Ectodermal cell (in vitro differentiated cells): ENCODE data around the gene JAZF1.

Source experiments
- H3K27ac ChIP-seq: 2 replicates; pipeline ENCODE4 v1.7.0; 2013; ENCODE audit warnings: mild to moderate bottlenecking, low read depth, low read length; ENCODE audit not compliant: insufficient read depth, poor library complexity, severe bottlenecking
- H3K27me3 ChIP-seq: 2 replicates; pipeline ENCODE4 v1.7.0; 2013; ENCODE audit warnings: mild to moderate bottlenecking, low read length; ENCODE audit not compliant: insufficient read depth, control insufficient read depth, poor library complexity, severe bottlenecking
- H3K36me3 ChIP-seq: one replicate; pipeline ENCODE4 v1.7.0; 2013; ENCODE audit warnings: low read length; ENCODE audit not compliant: control insufficient read depth, insufficient read depth
- H3K4me1 ChIP-seq: one replicate; pipeline ENCODE4 v1.7.0; 2013; ENCODE audit warnings: low read length; ENCODE audit not compliant: control insufficient read depth, insufficient read depth
- H3K4me3 ChIP-seq: 2 replicates; pipeline ENCODE4 v1.7.0; 2013; ENCODE audit warnings: low read depth, low read length, control low read depth; ENCODE audit not compliant: insufficient read depth
- H3K9me3 ChIP-seq: 2 replicates; pipeline ENCODE4 v1.7.0; 2013; ENCODE audit warnings: mild to moderate bottlenecking, low read length, moderate library complexity; ENCODE audit not compliant: control insufficient read depth
- WGBS, 2 experiments: methylation state at CpG; one replicate each; pipeline ENCODE4 v1.1.7; 2013; ENCODE audit warnings: missing lambda C conversion rate in 2 of 2; 5-methylcytosine and 5-hydroxymethylcytosine counted together

JAZF1 gene

DNA sequence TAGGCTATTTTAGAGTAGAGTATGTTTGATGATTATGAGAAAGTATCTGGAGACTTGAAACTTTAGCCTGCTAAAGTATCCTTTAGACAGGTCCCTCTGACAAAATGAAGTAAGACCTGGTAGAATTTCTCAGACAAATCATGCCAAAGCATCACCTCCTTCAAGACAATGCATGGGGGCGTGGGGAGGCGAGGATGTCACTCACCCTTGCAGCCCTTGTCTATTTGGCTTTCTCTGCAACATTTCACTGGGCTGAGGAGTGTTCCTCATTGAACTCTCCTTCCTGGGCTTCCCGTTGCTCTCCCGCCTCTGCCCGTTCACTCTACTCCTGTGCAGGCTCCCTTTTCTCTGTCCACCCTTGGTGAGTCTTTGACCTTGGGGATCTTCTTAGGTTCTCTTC lies 98.5 kb downstream of the JAZF1 start:
- H3K9me3 ChIP-seq, result no peaks in the 10 kb centered on the region
- H3K27ac ChIP-seq, result no peak overlapping the region
- no peaks in the 10 kb centered on the region for H3K36me3 ChIP-seq
- no peaks in the 10 kb centered on the region for H3K27me3 ChIP-seq
- WGBS, 2 experiments, result 91 to 92% methylated on average over 5 of the region's 5 CpGs
- no peak overlapping the region for H3K4me3 ChIP-seq
- H3K4me1 ChIP-seq, result no peaks in the 10 kb centered on the region

DNA sequence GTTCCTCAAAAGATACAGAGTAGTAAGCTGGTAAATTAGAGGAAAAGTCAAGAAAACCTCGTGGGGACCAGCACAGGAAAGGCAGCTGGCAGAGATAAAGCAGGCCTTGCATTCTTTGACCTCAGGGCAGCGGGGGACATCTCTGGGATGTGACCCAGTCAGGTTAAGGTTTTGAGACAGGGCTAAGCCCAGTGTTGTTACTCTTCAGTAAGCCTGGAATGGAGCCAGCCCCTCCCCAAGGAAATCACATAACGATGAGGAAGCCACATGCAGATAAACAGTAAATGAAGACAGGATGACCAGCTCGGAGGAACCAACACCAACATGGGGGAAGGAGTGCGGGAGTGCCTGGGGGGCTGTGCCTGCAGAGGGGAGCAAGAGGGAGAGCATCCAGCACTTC lies 99.6 kb downstream of the JAZF1 start:
- 79 to 80% methylated on average over 5 of the region's 5 CpGs for WGBS, 2 experiments
- Histone ChIP-seq H3K36me3 (no peaks in the 10 kb centered on the region), H3K4me1 (no peaks in the 10 kb centered on the region), H3K27me3 (no peaks in the 10 kb centered on the region), H3K4me3 (no peak overlapping the region), H3K9me3 (no peaks in the 10 kb centered on the region), H3K27ac (no peak overlapping the region)

DNA sequence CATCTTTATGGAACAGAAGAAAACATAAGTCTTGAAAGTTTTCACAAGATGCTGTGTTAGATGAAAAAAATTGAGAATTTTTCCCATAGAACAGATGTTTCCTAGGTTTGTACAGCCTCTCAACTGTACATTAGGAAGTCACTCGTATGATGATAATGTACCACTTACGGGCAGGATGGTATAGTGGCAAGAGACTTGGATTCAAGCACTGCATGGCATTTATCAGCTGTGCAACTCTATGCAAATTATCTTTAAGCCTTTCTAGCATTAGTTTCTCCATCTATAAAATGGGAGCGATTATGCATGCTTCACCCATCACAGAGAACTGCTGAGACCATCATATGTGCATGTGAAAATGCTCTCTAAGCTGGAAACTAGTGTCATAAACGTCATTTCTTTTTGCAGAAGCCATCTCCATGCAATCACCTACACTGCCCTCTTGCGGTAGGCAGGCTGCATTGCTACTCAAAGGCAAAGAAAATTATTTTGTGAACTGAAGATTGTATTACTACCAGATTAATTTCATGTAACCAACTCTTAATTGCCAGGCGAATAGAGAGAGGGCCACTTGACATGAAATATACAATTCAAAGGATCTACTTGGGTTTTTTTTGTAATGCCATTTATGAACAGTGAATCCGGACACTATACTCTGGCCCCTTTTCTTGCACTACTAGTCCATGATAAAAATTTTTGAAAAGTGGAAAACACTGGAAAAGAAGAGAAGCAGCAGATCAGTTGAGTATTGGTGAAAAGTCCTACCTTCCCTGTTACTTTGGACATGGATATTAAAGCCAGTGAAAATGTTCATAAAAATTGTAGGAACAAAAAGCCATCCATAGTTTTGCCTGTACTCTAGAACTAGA lies 102.3 kb downstream of the JAZF1 start:
- Histone ChIP-seq H3K36me3 (no peaks in the 10 kb centered on the region), H3K9me3 (no peaks in the 10 kb centered on the region), H3K4me3 (no peak overlapping the region), H3K27ac (no peak overlapping the region), H3K27me3 (no peaks in the 10 kb centered on the region), H3K4me1 (no peaks in the 10 kb centered on the region)
- 41 to 46% methylated on average over 6 to 7 of the region's 7 CpGs for WGBS, 2 experiments

DNA sequence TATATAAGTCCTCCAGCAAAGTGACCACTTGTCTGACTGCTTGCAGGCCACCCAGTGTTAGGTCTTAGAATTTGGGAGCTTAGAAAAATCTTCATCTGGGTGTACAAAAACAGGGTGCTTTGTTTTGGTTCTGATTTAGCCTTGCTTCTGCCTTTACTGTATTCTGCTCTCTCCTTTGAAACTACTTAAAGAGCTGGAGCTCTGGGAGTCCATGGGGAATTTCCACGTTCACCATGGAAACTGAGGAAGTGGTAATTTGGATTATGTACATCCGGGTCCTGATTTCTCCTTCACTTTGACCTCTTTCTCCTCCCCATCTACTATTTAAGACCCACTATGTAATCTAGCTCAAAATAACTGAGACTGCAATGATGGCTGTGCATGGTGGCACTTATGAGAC lies 103.0 kb downstream of the JAZF1 start:
- no peaks in the 10 kb centered on the region for H3K27me3 ChIP-seq
- 85% methylated on average over 2 of the region's 2 CpGs; no CpG with 5 or more reads in 1 of the 2 experiments for WGBS, 2 experiments

DNA sequence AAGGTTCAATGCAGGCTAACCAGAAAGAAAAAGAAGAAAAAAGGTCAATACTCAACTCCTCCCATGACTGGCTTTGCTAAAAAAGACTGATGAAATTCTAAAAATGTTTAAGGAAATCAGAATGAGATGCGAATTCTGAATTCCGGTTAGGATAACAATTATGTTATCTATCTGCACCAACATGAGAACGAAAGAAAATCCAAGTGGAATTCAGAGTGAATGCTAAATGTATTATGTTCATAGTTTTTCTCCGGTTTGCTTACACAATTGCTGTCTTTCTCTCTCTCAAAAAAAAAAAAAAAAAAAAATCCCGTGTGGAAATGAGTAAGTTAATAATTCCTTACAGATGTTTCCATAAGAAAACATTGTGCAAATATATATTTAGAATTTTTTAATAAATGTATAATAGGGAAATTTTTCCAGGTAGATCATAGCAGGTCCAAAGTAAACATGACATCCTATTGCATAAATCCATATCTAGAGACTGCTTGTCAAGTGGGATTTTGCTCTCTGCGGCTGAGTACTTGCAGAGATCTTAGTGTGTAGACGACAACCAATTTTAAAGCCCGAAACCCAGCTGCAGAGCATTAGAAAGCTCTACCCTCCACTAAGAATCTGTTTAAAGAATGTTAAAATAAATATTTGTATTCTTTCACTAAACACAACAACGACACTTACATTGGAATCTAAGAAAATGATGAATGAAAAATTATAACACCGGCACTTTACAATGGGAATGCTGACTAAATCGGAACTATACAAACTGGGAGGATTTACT lies 104.0 kb downstream of the JAZF1 start:
- Histone ChIP-seq H3K27me3 (no peaks in the 10 kb centered on the region), H3K27ac (no peak overlapping the region)

More for the DNA sequence above, 103.0 kb downstream of the JAZF1 start:
- Histone ChIP-seq H3K27ac (no peak overlapping the region), H3K4me3 (no peak overlapping the region), H3K4me1 (no peaks in the 10 kb centered on the region), H3K9me3 (no peaks in the 10 kb centered on the region), H3K36me3 (no peaks in the 10 kb centered on the region)

DNA sequence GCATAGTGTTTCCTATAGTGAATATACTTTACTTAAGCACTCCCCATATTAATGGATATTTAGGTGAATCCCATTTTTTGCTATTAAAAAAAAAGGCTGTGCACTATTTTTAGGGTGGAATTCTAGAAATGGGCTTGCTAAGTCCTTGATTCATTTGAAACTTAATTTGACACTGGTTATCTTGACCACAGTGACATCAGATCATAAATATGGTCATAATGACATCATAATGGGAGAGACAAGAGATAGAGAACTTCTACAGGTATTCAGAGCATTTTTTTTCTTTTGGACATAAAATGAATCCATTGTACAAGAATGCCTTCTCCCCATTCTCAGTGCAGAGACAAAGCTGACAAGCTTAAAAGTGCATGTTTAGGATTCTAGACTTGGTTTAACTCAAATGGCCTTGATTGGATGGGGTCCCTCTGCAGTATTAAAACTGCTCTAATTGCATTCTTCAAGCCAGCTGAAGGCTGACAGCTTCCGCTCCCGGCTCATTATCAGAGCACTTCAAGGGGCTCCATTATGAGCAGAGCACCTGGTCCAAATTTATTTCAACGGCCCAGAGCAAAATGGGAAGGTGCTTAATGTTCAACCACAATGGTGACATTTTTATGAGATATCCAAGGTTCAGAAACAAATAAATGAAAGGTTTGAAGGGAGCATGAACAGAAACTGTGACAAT lies 104.8 kb downstream of the JAZF1 start:
- Histone ChIP-seq H3K27me3 (no peaks in the 10 kb centered on the region), H3K9me3 (no peaks in the 10 kb centered on the region), H3K36me3 (no peaks in the 10 kb centered on the region), H3K27ac (no peak overlapping the region), H3K4me1 (no peaks in the 10 kb centered on the region), H3K4me3 (no peak overlapping the region)
- 94% methylated on average over 3 of the region's 3 CpGs for WGBS, 2 experiments

More for the DNA sequence above, 104.0 kb downstream of the JAZF1 start:
- H3K9me3 ChIP-seq, result no peaks in the 10 kb centered on the region
- no peaks in the 10 kb centered on the region for H3K36me3 ChIP-seq
- 96 to 98% methylated on average over 5 to 9 of the region's 11 CpGs for WGBS, 2 experiments
- no peaks in the 10 kb centered on the region for H3K4me1 ChIP-seq
- no peak overlapping the region for H3K4me3 ChIP-seq

DNA sequence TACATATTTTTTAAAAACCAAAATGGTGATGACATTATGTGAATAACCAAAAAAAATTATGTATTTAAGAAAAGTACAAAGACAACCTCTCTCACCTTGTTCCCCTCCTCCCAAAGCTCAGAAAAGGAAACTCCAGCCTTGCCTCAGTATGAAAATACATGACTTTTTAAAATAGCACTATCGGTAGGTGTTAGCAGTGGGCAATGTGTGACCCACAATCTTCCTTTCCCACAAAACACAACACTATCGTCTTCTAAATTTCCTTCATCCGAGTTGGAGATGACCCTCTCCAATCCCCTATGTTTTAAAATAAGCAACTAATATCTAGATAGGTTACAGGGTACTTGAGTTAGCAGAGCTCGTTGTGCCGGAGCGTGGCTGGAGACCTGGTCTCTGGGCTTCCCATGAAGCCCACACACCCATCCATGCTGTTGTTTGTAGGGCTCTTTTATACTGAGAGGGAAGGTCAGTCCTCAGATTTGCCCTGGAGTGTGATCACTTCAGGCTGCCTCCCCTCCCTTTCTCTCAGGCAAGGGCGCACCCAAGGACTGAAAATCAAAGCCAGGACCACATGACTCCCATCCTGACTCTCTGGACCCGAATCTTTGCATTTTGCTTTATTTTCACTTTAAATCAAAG lies 107.6 kb downstream of the JAZF1 start:
- 89 to 92% methylated on average over 8 of the region's 8 CpGs for WGBS, 2 experiments
- Histone ChIP-seq H3K36me3 (no peaks in the 10 kb centered on the region), H3K9me3 (no peaks in the 10 kb centered on the region), H3K4me1 (no peaks in the 10 kb centered on the region), H3K27me3 (no peaks in the 10 kb centered on the region), H3K27ac (no peak overlapping the region), H3K4me3 (no peak overlapping the region)

DNA sequence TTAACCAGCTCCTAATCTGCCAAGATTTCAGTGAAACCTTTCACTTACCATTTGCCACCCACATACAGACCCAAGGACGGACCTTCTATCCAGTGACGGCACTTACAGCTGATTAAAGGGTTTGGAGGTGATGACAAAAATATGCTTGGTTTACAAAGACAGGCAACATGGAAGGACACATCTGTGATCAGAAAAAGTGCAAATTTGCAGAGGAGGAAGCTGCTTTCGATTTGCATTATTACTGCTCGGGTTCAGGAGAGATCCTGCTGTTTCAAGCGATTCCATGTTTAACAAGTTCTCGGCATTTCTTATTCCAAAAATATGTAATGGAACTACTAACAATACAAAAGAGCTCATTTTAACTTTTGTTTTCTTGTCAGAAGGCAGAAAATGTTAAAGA lies 109.0 kb downstream of the JAZF1 start:
- Histone ChIP-seq H3K36me3 (no peaks in the 10 kb centered on the region), H3K27me3 (no peaks in the 10 kb centered on the region), H3K4me3 (no peak overlapping the region), H3K27ac (no peak overlapping the region), H3K4me1 (no peaks in the 10 kb centered on the region), H3K9me3 (no peaks in the 10 kb centered on the region)
- WGBS, 2 experiments, result 93 to 97% methylated on average over 6 of the region's 6 CpGs

DNA sequence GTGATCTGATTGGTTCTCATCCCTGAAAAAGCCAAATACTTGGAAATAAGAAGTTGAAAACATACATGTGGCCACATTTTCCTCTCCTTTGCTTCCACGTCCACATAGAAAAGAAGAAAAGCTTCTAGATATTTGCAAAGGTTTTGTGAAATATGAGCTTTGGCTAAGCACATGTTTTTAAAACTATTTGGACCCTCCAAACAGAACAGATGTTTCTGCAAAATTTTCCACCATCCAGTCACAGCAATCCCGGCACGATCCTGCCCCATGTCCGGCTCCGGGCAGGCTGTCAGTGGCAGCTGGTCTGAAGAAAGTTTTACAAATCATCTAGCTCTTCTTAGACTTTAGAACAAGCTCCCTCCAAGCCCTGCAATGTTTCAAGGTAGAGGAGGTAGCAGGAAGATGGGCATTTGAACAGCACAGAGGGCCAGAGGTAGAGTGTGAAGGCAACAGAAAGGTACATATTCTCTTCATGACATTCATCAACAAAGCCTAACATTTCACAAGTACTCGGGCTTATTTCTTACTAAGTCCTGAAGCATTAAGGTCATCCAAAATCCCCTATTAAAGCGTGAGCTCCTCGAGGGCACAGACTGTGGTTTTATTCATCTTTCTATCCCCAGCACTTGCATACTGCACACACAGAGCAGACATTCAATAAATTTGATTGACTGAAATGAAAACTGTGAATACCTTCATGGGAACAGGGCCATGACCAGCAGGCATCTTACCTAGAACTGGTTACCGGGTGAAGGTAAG lies 110.1 kb downstream of the JAZF1 start:
- H3K27ac ChIP-seq, result no peak overlapping the region
- WGBS, 2 experiments, result 93 to 96% methylated on average over 8 to 9 of the region's 9 CpGs

More for the DNA sequence above, 110.1 kb downstream of the JAZF1 start:
- no peaks in the 10 kb centered on the region for H3K27me3 ChIP-seq
- no peaks in the 10 kb centered on the region for H3K4me1 ChIP-seq
- no peaks in the 10 kb centered on the region for H3K36me3 ChIP-seq
- H3K9me3 ChIP-seq, result no peaks in the 10 kb centered on the region
- H3K4me3 ChIP-seq, result no peak overlapping the region
